Loucy (cell line): ENCODE results near the gene LRRC14B.

ENCODE experiments used
- EZH2phosphoT487 ChIP-seq: fragments of 200-600 bp; IDR thresholded peaks from 2 replicates; pipeline ENCODE4 v1.6.1; 2018; ENCODE audit warnings: antibody characterized with exemption, mild to moderate bottlenecking, moderate library complexity, borderline replicate concordance
- TF ChIP-seq, protein P1 (sequence below): fragments of 200-600 bp; sonication (generic); conservative IDR thresholded peaks from 2 replicates; pipeline ENCODE4 v1.5.1; 2014; ENCODE audit warnings: mild to moderate bottlenecking, antibody characterized with exemption, low read length

DNA sequence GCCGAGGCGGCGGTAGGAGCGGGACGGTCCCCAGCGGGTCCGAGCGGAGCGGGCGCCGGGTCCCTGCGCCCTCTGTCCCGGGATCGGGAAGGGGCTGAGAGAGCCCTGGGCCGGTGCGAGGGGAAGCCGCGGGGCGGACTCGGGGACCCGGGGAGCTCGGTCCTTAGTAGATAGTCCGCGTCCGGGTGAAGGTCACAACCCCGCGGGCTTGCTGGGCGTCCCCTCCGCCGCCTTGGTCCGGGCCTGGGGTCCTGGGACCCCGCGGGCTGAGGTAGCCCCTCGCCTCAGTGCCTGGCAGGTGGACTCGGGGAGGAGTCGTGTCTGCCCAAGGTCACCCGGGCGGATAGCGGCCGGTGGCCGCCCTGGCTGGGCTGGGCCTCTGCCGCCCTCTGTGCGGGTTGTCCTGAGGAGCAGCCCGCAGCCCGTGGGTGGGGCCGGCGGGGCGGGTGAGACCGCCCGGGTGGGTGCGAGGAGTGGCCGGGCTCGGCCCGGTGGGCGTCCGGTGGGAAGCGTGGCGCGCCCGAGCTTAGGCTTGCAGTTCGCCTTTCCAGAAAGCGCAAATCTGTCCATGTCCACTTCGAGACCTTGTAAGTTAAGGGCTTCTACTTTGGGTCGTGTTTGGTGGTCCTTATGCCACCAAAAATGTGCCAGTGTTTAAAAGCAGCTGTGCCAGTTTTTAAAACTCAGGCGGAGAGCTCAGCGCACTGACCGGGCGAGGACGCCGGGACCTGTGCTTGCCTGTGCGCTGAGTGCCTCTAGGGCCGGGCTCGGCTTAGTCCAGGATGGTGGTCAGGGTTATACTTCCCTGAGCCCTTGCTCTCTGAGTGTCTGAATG, 27.4 kb downstream of the LRRC14B start:
- TF ChIP-seq, protein P1, sequence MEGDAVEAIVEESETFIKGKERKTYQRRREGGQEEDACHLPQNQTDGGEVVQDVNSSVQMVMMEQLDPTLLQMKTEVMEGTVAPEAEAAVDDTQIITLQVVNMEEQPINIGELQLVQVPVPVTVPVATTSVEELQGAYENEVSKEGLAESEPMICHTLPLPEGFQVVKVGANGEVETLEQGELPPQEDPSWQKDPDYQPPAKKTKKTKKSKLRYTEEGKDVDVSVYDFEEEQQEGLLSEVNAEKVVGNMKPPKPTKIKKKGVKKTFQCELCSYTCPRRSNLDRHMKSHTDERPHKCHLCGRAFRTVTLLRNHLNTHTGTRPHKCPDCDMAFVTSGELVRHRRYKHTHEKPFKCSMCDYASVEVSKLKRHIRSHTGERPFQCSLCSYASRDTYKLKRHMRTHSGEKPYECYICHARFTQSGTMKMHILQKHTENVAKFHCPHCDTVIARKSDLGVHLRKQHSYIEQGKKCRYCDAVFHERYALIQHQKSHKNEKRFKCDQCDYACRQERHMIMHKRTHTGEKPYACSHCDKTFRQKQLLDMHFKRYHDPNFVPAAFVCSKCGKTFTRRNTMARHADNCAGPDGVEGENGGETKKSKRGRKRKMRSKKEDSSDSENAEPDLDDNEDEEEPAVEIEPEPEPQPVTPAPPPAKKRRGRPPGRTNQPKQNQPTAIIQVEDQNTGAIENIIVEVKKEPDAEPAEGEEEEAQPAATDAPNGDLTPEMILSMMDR, result no peak
- no peak for TF ChIP-seq EZH2phosphoT487
